Muscle layer of colon (tissue), 2 donors: ENCODE measurements around the gene NFRKB.
"Not testable (repeated sequence)": the region's sequence is repeated elsewhere in the genome, so short reads cannot be mapped to it uniquely, and the experiment has no call there.

Source experiments
- H3K27ac ChIP-seq: one replicate; pipeline ENCODE4 v1.7.0; 2013; ENCODE audit warnings: low read depth, mild to moderate bottlenecking, low read length, moderate library complexity
- H3K27me3 ChIP-seq, 2 donors: one replicate each; pipeline ENCODE4 v1.7.0; 2013; ENCODE audit warnings: low read length in 2 of 2, mild to moderate bottlenecking in 2 of 2; ENCODE audit not compliant: insufficient read depth in 2 of 2, control insufficient read depth in 1 of 2
- H3K36me3 ChIP-seq: one replicate; pipeline ENCODE4 v1.7.0; 2013; ENCODE audit warnings: mild to moderate bottlenecking, low read length; ENCODE audit not compliant: insufficient read depth
- H3K4me1 ChIP-seq: one replicate; pipeline ENCODE4 v1.7.0; 2013; ENCODE audit warnings: mild to moderate bottlenecking, low read length; ENCODE audit not compliant: insufficient read depth
- H3K4me3 ChIP-seq, 2 donors: one replicate each; pipeline ENCODE4 v1.7.0; 2013; ENCODE audit warnings: low read length in 2 of 2, low read depth in 1 of 2, mild to moderate bottlenecking in 1 of 2, moderate library complexity in 1 of 2
- H3K9ac ChIP-seq: one replicate; pipeline ENCODE4 v1.7.0; 2013; ENCODE audit warnings: low read length
- H3K9me3 ChIP-seq: one replicate; pipeline ENCODE4 v1.7.0; 2013; ENCODE audit warnings: mild to moderate bottlenecking, low read length
- donor health status: abdominal sarcoma.
- donor health status: Adenocarcinoma of cecum.

The NFRKB gene

DNA sequence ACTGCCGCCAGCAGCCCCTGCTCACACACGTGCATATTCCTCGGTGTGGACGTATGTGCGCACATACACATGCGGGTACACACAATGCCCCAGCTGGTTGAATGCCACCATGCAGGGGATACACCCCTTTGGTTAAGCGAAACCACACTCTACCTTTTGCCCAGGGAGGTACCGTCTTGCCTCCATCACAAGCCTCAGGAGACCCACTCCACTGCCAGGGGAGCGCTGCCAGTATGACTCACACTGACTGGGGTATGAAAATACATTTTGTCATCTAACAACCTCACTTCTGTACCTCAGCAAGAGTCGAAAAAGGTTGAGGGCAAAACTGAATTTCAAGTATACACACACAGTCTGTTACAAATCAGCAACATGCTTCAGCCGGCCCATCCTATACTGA, 40.3 kb downstream of the NFRKB start:
- H3K36me3 ChIP-seq: peaks cover 5% of the 10 kb centered on the region
- H3K9me3 ChIP-seq: no peaks in the 10 kb centered on the region
- no peak overlapping the region for H3K27ac ChIP-seq
- no peaks in the 10 kb centered on the region for H3K27me3 ChIP-seq
- H3K4me1 ChIP-seq: no peaks in the 10 kb centered on the region
- no peak overlapping the region for H3K4me3 ChIP-seq
- H3K9ac ChIP-seq: no peak overlapping the region

DNA sequence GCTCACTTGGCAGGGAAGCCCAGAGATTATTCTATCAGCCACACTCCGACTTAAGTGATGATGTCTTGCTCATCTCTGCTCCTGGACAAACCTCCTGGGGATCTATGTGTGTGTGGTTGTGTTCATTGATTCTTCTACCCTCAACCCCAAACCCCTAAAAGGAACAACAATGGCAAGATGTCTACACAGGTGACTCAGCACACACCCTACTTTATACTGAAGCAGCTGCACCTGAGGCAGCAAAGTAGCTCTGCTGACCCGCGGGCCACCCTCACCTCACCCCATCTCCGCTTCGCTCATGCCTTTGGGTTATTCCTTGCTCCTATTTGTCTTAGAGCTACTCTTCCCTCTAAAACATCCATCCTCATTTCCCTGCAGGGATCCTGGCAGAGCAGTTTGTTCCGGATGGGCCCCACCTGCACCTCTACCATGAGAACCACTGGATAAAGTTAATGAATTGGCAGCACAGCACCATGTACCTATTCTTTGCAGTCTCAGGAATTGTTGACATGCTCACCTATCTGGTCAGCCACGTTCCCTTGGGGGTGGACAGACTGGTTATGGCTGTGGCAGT, 41.1 kb downstream of the NFRKB start:
- H3K27me3 ChIP-seq: no peaks in the 10 kb centered on the region
- no peak overlapping the region for H3K9ac ChIP-seq
- no peaks in the 10 kb centered on the region for H3K9me3 ChIP-seq
- H3K36me3 ChIP-seq: no peaks in the 10 kb centered on the region
- H3K4me1 ChIP-seq: no peaks in the 10 kb centered on the region
- H3K27ac ChIP-seq: no peak overlapping the region
- no peak overlapping the region for H3K4me3 ChIP-seq

DNA sequence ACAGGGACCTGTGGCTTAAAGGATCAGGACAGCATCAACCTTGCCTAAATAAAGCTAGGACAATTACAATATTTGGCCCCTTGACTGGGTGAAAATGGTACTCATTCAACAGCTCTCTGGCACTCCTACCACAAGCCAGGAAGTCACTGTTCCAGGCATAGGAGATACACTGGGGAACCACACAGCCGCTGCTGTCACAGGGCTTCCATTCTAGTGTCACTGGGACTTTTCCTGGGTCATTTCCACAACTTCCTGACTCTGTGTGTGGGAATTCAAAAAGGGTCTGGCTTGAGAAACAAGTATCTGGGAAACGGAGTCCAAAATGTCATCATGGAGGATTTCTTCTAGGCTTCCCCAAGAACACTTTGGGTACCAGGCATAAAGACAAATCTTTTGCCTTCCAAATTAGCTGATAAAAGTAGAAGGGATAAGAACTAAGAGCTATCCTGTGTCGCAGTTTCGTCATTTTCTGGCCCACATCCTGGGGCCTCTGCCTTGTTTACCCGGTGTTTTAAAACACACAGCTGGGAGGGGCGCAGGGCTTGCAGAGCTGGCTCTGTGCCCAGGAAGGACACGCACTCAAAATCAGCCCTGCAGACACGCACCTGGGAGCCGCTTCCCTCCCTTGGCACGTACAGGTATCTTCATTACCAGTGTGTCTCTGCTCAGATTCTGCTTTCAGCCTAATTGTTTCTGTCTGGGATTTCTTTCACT, 41.7 kb downstream of the NFRKB start:
- Histone ChIP-seq H3K27ac (no peak overlapping the region), H3K4me3 (no peak overlapping the region), H3K4me1 (no peaks in the 10 kb centered on the region), H3K9ac (no peak overlapping the region), H3K36me3 (no peaks in the 10 kb centered on the region), H3K9me3 (no peaks in the 10 kb centered on the region), H3K27me3 (no peaks in the 10 kb centered on the region)

DNA sequence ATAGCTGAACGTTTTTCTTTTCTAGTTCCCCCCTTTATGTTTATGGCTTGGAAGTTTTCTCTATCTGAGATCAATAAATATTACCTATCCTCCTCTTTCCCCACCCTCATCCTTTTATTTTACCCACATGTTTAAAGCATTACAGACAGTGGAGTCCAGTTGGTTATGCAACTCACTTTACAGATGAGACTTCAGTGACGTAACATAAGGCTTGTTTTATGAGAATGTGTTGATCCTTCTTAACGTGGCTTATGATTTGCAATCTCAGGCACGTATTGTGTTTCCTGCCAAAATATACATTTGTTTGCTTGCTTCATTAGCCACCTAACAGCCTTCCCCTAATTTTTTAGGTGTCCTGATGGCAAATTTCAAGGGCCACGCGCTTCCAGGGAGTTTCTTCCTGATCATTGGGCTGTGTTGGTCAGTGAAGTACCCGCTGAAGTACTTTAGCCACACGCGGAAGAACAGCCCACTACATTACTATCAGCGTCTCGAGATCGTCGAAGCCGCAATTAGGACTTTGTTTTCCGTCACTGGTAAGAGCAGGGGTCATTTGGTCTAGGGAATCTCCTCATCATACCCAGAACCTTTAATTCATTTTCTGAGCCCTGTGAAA, 43.1 kb downstream of the NFRKB start:
- no peaks in the 10 kb centered on the region for H3K27me3 ChIP-seq

DNA sequence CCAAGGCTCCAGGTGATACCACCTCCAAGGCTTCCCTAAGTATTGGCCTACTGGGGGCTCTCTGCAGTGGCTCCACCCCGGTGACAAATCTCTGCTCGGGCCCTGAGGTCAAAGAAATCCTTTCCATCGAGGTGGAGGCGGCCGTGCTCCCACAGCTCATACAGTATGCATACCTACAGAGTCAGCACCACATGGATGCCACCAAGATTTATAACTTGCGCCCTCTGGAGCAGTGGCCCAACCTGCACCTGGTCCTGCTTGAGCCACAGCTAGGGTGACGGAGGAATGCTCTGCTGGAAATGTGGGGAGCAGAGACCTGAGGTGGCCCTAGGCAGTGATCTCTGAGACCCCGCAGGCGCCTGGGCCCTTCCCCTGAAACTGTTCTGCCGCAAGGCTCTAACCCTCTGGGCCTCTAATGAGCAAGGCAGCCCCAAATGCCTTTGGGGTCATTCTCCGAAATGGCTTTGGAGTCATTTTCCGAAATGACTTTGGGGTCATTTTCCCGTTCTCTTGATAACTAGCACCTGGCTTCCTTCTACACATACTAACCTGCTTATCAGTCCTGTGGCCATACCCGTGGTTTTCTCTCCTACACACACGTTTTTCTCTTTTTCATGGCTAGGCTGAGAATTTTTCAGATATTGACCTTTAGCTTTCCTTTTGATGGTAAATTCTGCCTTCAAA, 45.8 kb downstream of the NFRKB start:
- Histone ChIP-seq H3K27me3 (no peaks in the 10 kb centered on the region), H3K27ac (no peak overlapping the region), H3K9me3 (no peaks in the 10 kb centered on the region), H3K4me1 (no peaks in the 10 kb centered on the region), H3K9ac (no peak overlapping the region), H3K4me3 (no peak overlapping the region), H3K36me3 (no peaks in the 10 kb centered on the region)

More for the DNA sequence above, 43.1 kb downstream of the NFRKB start:
- no peaks in the 10 kb centered on the region for H3K36me3 ChIP-seq
- no peak overlapping the region for H3K4me3 ChIP-seq
- H3K4me1 ChIP-seq: no peaks in the 10 kb centered on the region
- H3K9ac ChIP-seq: no peak overlapping the region
- no peaks in the 10 kb centered on the region for H3K9me3 ChIP-seq
- H3K27ac ChIP-seq: no peak overlapping the region

DNA sequence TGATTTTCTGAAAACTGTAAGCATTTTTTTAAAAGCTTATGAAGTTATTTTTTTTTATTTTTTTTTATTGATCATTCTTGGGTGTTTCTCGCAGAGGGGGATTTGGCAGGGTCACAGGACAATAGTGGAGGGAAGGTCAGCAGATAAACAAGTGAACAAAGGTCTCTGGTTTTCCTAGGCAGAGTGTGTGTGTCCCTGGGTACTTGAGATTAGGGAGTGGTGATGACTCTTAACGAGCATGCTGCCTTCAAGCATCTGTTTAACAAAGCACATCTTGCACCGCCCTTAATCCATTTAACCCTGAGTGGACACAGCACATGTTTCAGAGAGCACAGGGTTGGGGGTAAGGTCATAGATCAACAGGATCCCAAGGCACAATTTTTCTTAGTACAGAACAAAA, 48.0 kb downstream of the NFRKB start:
- H3K36me3 ChIP-seq, H3K4me1 ChIP-seq, H3K4me3 ChIP-seq, H3K9me3 ChIP-seq, H3K27me3 ChIP-seq, H3K9ac ChIP-seq, H3K27ac ChIP-seq: not testable (repeated sequence)

GRCh38 chr11:129846508-129847335, 48.7 kb downstream of the NFRKB start:
- H3K9ac ChIP-seq: no peak overlapping the region
- no peaks in the 10 kb centered on the region for H3K4me1 ChIP-seq
- no peak overlapping the region for H3K4me3 ChIP-seq
- no peaks in the 10 kb centered on the region for H3K27me3 ChIP-seq
- no peaks in the 10 kb centered on the region for H3K36me3 ChIP-seq
- H3K27ac ChIP-seq: no peak overlapping the region
- H3K9me3 ChIP-seq: no peaks in the 10 kb centered on the region
